GM12874 (cell line): Measurements from ENCODE around the gene MS4A4A.

Experiments
- CTCF ChIP-seq: IDR thresholded peaks from 2 replicates; pipeline ENCODE4 v1.5.1; 2011; ENCODE audit warnings: low read depth, mild to moderate bottlenecking, control low read depth, low read length, moderate library complexity; ENCODE audit not compliant: insufficient read depth

MS4A4A gene

GRCh38 chr11:60343094-60343704 is 62.7 kb downstream of the MS4A4A start:
- TF ChIP-seq CTCF = peak; percentile 52; the same call in 1 of the 2 replicates

GRCh38 chr11:60344146-60344545 is 63.7 kb downstream of the MS4A4A start:
- no peak for TF ChIP-seq CTCF

DNA sequence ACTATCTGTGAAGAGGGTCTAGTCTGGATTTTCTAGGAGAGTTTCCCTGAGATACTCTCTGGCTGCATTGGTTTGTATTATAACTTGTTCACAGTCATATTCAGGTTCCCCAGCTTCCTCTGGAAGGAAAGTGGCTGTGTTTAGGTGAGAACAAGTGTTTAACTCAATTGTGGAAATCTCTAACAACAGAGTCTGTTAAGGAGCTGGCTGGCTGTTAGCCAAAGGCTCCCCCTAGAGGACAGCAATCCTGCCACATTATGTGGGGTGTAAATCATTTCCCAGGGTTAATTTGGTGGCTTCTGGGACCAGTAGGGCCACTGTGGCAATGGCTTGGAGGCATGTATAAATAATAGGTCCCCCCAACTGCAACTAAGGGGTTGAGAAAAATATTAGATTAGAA is 65.0 kb downstream of the MS4A4A start:
- peak; percentile 68 for TF ChIP-seq CTCF

GRCh38 chr11:60347084-60347797 is 66.8 kb downstream of the MS4A4A start:
- no peak for TF ChIP-seq CTCF

DNA sequence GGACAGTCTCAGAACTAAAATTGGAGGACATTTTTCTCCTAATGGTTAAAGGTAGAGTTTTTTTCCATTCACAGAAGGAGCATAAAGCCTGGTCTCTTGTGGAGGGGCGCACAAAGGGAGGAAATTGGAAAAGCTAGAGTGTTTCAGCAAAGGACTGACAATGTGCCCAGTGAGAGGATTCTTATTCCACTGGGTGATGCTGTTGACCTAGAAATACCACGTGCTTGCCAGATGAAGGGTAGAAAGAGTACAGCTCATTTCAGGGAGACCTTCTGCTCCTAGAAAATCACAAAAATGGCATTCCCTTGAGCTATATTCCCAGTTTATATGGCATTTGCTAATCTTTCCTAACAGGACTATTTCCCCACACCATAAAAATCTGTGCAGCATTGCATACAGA is 67.7 kb downstream of the MS4A4A start:
- peak; percentile 37; the same call in 1 of the 2 replicates for TF ChIP-seq CTCF

DNA sequence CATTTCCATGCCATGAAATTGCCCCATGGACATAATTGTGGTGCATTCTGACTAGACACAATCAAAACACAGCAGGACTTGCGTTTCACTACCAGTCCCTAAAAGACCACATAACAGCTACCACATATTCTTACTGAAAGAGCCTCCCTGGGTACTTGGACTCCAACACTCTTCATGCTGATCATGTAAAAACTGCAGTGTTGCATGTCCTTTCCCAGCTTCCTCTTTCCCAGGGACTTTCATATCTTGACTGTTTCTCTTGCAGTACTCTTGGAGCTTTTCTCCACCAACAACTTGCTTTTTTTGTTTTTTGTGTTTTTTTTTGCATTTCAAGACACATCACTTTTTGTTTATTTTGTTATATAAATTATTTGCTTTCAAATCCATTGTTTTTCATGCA is 69.5 kb downstream of the MS4A4A start:
- no peak for TF ChIP-seq CTCF

- no peak for TF ChIP-seq CTCF
Measured at GRCh38 chr11:60357771-60358170, 77.3 kb downstream of the MS4A4A start.
